ENCODE results near the gene MSRB3. TPM values are rescaled to one million over a fixed set of nuclear protein-coding genes. Genes with fewer than 3 reads are reported as not detected.

MSRB3 gene
- total RNA-seq, 1 donor from 2014 or later = 125 TPM

DNA sequence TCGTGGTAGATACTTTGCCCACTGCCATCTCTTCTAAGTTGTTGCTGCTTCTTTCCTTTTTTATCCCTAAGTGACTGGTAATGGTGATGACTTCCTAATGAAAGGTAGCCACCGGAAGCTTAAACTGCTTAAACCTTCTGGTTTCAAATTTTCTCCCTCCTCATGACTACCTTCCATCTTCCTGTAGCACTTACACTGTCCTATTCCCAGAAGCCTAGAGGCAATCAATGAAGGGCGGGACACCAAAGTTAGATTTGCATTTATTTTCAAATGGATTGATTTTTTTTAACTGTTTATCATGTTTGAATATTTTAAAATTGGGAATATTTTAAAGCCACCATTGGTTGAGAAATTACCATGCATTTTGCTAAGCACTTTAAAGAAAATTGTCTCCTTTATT lies 64.7 kb downstream of the MSRB3 start:
- Histone ChIP-seq H3K36me3 (no peaks in the 10 kb centered on the region), H3K4me1 (no peaks in the 10 kb centered on the region), H3K27me3 (ENCODE audit: low read depth) (no peaks in the 10 kb centered on the region), H3K9me3 (replicated peaks) (peaks cover 16% of the 10 kb centered on the region), H3K4me3 (no peak overlapping the region), H3K27ac (replicated peaks) (no peak overlapping the region)
- intact Hi-C loops (cut with micrococcal nuclease) = no loop called here
- TF ChIP-seq, protein P1, sequence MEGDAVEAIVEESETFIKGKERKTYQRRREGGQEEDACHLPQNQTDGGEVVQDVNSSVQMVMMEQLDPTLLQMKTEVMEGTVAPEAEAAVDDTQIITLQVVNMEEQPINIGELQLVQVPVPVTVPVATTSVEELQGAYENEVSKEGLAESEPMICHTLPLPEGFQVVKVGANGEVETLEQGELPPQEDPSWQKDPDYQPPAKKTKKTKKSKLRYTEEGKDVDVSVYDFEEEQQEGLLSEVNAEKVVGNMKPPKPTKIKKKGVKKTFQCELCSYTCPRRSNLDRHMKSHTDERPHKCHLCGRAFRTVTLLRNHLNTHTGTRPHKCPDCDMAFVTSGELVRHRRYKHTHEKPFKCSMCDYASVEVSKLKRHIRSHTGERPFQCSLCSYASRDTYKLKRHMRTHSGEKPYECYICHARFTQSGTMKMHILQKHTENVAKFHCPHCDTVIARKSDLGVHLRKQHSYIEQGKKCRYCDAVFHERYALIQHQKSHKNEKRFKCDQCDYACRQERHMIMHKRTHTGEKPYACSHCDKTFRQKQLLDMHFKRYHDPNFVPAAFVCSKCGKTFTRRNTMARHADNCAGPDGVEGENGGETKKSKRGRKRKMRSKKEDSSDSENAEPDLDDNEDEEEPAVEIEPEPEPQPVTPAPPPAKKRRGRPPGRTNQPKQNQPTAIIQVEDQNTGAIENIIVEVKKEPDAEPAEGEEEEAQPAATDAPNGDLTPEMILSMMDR (IDR thresholded peaks at IDR 0.05; ENCODE audit: borderline replicate concordance) = no peak
- no peak for DNase-seq

DNA sequence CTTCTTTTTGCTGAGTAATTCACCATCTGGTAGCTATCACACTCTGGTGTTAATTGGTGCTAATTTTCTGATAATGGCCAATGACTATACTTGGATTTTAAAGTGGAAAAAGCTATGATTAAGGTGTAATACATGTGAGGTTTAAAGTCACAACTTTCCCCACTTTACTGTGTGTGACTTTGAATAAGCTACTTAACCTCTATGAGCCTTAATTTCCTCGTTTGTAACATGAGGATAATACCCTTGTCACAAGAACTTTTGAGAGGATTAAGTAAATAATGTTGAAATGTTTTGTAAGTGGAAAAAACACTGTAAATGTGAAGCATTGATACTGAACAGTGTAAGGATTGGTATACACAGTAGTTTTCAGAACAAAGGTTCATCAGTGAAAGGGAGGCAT lies 65.3 kb downstream of the MSRB3 start:
- Histone ChIP-seq H3K27me3 (ENCODE audit: low read depth) (no peaks in the 10 kb centered on the region), H3K36me3 (no peaks in the 10 kb centered on the region), H3K27ac (replicated peaks) (no peak overlapping the region), H3K4me3 (no peak overlapping the region), H3K4me1 (no peaks in the 10 kb centered on the region), H3K9me3 (replicated peaks) (peaks cover 16% of the 10 kb centered on the region)
- no peak for DNase-seq
- TF ChIP-seq, protein P1 (IDR thresholded peaks at IDR 0.05; ENCODE audit: borderline replicate concordance) = no peak
- intact Hi-C loops (cut with micrococcal nuclease) = no loop called here

DNA sequence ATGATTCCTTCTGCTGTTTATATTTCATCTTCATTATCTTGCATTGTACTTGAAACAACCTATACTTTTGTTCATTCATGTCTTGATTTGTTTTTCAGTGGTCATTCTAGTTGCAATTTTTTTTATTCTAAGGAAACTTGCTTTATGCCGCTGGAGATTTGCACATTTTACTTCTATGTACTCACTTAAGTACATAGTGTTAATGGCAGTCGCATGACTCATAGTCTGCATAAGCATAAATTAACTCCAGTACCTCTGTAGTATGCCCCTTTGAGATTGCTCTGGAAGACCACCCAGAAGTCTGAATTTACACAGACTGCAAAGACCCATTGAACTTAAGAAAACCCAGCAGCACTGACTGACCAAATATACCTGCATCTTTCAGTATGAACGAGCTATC lies 77.0 kb downstream of the MSRB3 start:
- intact Hi-C loops (cut with micrococcal nuclease) = no loop called here
- DNase-seq = no peak
- TF ChIP-seq, protein P1 (IDR thresholded peaks at IDR 0.05; ENCODE audit: borderline replicate concordance) = no peak
- Histone ChIP-seq H3K27me3 (ENCODE audit: low read depth) (no peaks in the 10 kb centered on the region), H3K4me1 (no peaks in the 10 kb centered on the region), H3K36me3 (peaks cover 5% of the 10 kb centered on the region), H3K4me3 (no peak overlapping the region), H3K9me3 (replicated peaks) (peaks cover 3% of the 10 kb centered on the region), H3K27ac (replicated peaks) (no peak overlapping the region)

DNA sequence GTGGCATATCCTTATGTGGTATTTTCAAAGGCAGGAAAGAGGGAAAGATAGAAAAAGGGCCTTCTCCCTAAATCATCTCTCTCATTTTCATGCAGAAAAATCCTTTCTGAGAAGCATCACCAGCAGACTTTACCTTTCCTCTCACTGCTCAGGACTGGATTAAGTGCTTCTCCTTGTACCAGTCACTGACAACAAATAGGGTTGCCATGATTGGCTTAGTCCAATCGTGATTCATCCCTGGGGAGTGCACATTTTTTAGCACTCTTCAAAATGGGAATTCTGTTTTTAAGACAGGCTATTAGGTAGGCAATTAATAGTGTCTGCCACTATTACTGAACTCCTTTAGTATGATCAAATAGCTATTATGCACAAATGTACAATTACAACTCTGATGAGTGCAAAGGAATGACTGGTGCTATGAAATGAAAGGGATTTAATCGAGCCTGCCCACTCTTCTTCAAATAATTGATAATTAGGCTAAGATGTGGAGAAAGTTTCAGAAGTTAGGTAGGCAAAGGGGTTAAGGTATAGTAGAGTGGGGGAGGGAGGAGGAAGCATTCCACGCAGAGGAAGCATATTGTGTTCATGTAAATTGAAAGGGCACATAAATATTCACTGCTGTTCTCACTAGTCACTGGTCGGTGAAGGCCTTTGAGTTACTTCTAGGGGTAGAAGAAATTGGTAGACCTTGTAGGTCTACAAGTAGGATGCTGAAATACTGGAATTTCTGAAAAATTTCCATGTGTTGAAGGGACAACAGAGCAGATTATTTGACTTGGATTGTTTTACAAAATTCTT lies 84.0 kb downstream of the MSRB3 start:
- H3K4me1 ChIP-seq = peaks cover 11% of the 10 kb centered on the region
- no peak overlapping the region for H3K4me3 ChIP-seq
- TF ChIP-seq, protein P1 (IDR thresholded peaks at IDR 0.05; ENCODE audit: borderline replicate concordance) = no peak
- no peaks in the 10 kb centered on the region for H3K27me3 ChIP-seq (ENCODE audit: low read depth)
- intact Hi-C loops (cut with micrococcal nuclease) = no loop called here
- DNase-seq = no peak
- H3K9me3 ChIP-seq (replicated peaks) = no peaks in the 10 kb centered on the region
- peaks cover 9% of the 10 kb centered on the region for H3K36me3 ChIP-seq
- H3K27ac ChIP-seq (replicated peaks) = no peak overlapping the region

DNA sequence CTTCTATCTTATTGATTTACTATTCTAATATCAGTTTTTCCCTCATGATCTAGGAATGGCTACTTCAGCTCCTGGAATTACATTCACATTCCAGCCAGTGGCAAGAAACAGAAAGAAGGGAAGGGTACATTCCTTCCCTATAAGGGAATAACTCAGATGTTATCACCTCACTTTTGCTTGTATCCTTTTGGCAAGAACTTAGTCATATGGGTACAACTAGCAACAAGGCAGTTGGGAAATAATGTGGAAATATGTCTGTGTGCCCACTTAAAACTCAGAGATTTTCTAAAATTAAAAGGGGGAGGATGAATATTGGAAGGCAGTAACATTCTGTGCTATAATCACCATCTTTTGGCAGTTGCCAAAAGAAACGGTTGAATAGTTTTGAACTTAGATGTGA lies 85.6 kb downstream of the MSRB3 start:
- peaks cover 12% of the 10 kb centered on the region for H3K4me1 ChIP-seq
- no peak overlapping the region for H3K4me3 ChIP-seq
- peaks cover 4% of the 10 kb centered on the region for H3K36me3 ChIP-seq
- no peak for DNase-seq
- H3K9me3 ChIP-seq (replicated peaks) = no peaks in the 10 kb centered on the region
- TF ChIP-seq, protein P1 (IDR thresholded peaks at IDR 0.05; ENCODE audit: borderline replicate concordance) = no peak
- H3K27ac ChIP-seq (replicated peaks) = no peak overlapping the region
- no peaks in the 10 kb centered on the region for H3K27me3 ChIP-seq (ENCODE audit: low read depth)
- intact Hi-C loops (cut with micrococcal nuclease) = no loop called here

All from left ventricle myocardium inferior (tissue), 1 donor.